HepG2 (cell line): Measurements from ENCODE around the gene BRSK2. TPM values are rescaled to one million over a fixed set of nuclear protein-coding genes. Genes with fewer than 3 reads are reported as not detected.

Source experiments
- ATAC-seq: fragments of 200-7000 bp; cut with Tn5 transposase; 3 replicates; pipeline ENCODE4 v1.9.1; 2020; ENCODE audit warnings: mild to moderate bottlenecking, moderate library complexity
- BruUV-seq: library from RNA; stranded (reverse); fragments of 400-500 nt; replicated peaks from 2 replicates; lab custom pipeline; 2021; lab: Mats Ljungman, UMichigan
- CTCF ChIA-PET: fragments of 300-600 bp; formaldehyde crosslinking; extraction: SDS; loops from one replicate; lab custom pipeline; 2021; ENCODE audit warnings: low total read pairs, inconsistent platforms, low intra/inter-chr PET ratio; lab: Yijun Ruan, JAX
- POLR2A ChIA-PET: fragments of 350-600 bp; sonication (Branson Sonifier 250); formaldehyde crosslinking; loops from one replicate; lab custom pipeline; 2020; ENCODE audit warnings: antibody characterized with exemption, inconsistent platforms; lab: Yijun Ruan, JAX
- DNase-seq: peaks from one replicate; pipeline ENCODE4 v3.0.0-alpha.2; 2015; ENCODE audit warnings: low spot score
- FAIRE-seq: peaks from 3 replicates; lab custom pipeline; 2011; peaks lifted over from hg19 to GRCh38; lab: Jason Lieb, UNC
- H2AFZ ChIP-seq: one replicate; pipeline ENCODE4 v1.6.1; 2011; ENCODE audit warnings: low read length, inconsistent platforms
- H3K27ac ChIP-seq: fragments of 300-600 bp; 3 replicates; pipeline ENCODE4 v1.8.0; 2011; ENCODE audit warnings: mixed run types, mild to moderate bottlenecking, mixed read lengths, low read length, inconsistent platforms; ENCODE audit not compliant: insufficient read depth; ENCODE audit errors: extremely low read length
- H3K27me3 ChIP-seq, 2 experiments: fragments of 200-600 bp in 1 of 2; 2 replicates in 1 of 2; 3 replicates in 1 of 2; pipeline versions ENCODE4 v1.6.0 to v1.8.0; 2011; ENCODE audit warnings: low read length in 2 of 2, mild to moderate bottlenecking in 2 of 2, moderate library complexity in 2 of 2, inconsistent platforms in 1 of 2; ENCODE audit not compliant: insufficient read depth in 2 of 2, control insufficient read depth in 1 of 2
- H3K36me3 ChIP-seq, 2 experiments: fragments of 200-600 bp in 1 of 2; replicated peaks in 1 of 2; 2 replicates in 1 of 2; 3 replicates in 1 of 2; pipeline versions ENCODE4 v1.5.1 to v1.8.0; 2011; ENCODE audit warnings: low read length in 2 of 2, inconsistent platforms in 1 of 2; ENCODE audit not compliant: insufficient read depth in 2 of 2, control insufficient read depth in 1 of 2
- H3K4me1 ChIP-seq: 2 replicates; pipeline ENCODE4 v1.5.1; 2012; ENCODE audit warnings: low read length, inconsistent platforms; ENCODE audit not compliant: insufficient read depth
- H3K4me2 ChIP-seq: 2 replicates; pipeline ENCODE4 v1.6.0; 2011; ENCODE audit warnings: low read depth, low read length, inconsistent platforms
- H3K4me3 ChIP-seq, 3 experiments: fragments of 200-600 bp in 1 of 3; sonication (generic), shearing (Covaris generic) in 1 of 3; replicated peaks in 1 of 3; 2 replicates each; pipeline ENCODE4 v1.5.1; 2011 to 2016; ENCODE audit warnings: low read length in 3 of 3, inconsistent platforms in 2 of 3, low read depth in 2 of 3, mild to moderate bottlenecking in 2 of 3, control low read depth in 1 of 3, mixed read lengths in 1 of 3; ENCODE audit not compliant: insufficient read depth in 1 of 3
- H3K79me2 ChIP-seq: one replicate; pipeline ENCODE4 v1.6.1; 2011; ENCODE audit warnings: low read length, inconsistent platforms; ENCODE audit not compliant: insufficient read depth
- H3K9ac ChIP-seq: 2 replicates; pipeline ENCODE4 v1.6.0; 2011; ENCODE audit warnings: mild to moderate bottlenecking, low read depth, low read length, inconsistent platforms; ENCODE audit not compliant: insufficient read depth
- H3K9me3 ChIP-seq: 2 replicates; pipeline ENCODE4 v1.5.1; 2012; ENCODE audit warnings: mild to moderate bottlenecking, low read length
- H4K20me1 ChIP-seq: 2 replicates; pipeline ENCODE4 v1.6.0; 2011; ENCODE audit warnings: inconsistent platforms, mild to moderate bottlenecking, low read length, moderate library complexity; ENCODE audit not compliant: insufficient read depth
- CHCHD3 ChIP-seq: sonication (generic); formaldehyde crosslinking; IDR thresholded peaks from 2 replicates; pipeline ENCODE4 v1.8.0; 2022; ENCODE audit warnings: mild to moderate bottlenecking, missing genetic modification reagents, moderate library complexity
- HMGXB4 ChIP-seq, 2 experiments: sonication (generic) in 1 of 2; formaldehyde crosslinking in 1 of 2; IDR thresholded peaks; 2 replicates each; pipeline versions ENCODE4 v1.4.0 to v1.6.1; 2018 to 2020; ENCODE audit warnings: missing genetic modification reagents in 2 of 2, borderline replicate concordance in 1 of 2, low read depth in 1 of 2, mild to moderate bottlenecking in 1 of 2, missing biosample characterization in 1 of 2
- KDM1A ChIP-seq: IDR thresholded peaks from 2 replicates; pipeline ENCODE4 v1.6.1; 2016; ENCODE audit warnings: missing compliant biosample characterization
- REXO4 ChIP-seq: sonication (generic); formaldehyde crosslinking; IDR thresholded peaks from 2 replicates; pipeline ENCODE4 v1.8.0; 2022; ENCODE audit warnings: missing genetic modification reagents, mild to moderate bottlenecking, borderline replicate concordance
- TBP ChIP-seq: sonication (generic); formaldehyde crosslinking; IDR thresholded peaks from 2 replicates; pipeline ENCODE4 v1.5.0; 2020; ENCODE audit warnings: missing genetic modification reagents
- ZBTB42 ChIP-seq: sonication (generic); formaldehyde crosslinking; IDR thresholded peaks from 2 replicates; pipeline ENCODE4 v1.5.0; 2020; ENCODE audit warnings: mild to moderate bottlenecking, missing genetic modification reagents
- ZFP36 ChIP-seq: fragments of 150-350 bp; IDR thresholded peaks from 2 replicates; pipeline ENCODE4 v1.6.1; 2018; ENCODE audit warnings: borderline replicate concordance, low read length, low read depth; ENCODE audit not compliant: partially characterized antibody
- ZNF160 ChIP-seq: sonication (generic); formaldehyde crosslinking; IDR thresholded peaks from 2 replicates; pipeline ENCODE4 v1.8.0; 2022; ENCODE audit warnings: mild to moderate bottlenecking, inconsistent platforms, missing genetic modification reagents
- ZNF326 ChIP-seq: sonication (generic); formaldehyde crosslinking; IDR thresholded peaks from 2 replicates; pipeline ENCODE4 v1.4.0; 2020; ENCODE audit warnings: missing genetic modification reagents, borderline replicate concordance
- ZNF383 ChIP-seq: sonication (generic); formaldehyde crosslinking; IDR thresholded peaks from 2 replicates; pipeline ENCODE4 v1.4.0; 2020; ENCODE audit warnings: missing genetic modification reagents, mild to moderate bottlenecking, borderline replicate concordance
- ZNF691 ChIP-seq: sonication (generic); formaldehyde crosslinking; IDR thresholded peaks from 2 replicates; pipeline ENCODE4 v1.4.0; 2020; ENCODE audit warnings: missing genetic modification reagents, low read depth, mild to moderate bottlenecking, borderline replicate concordance
- WGBS: methylation state at CpG from one replicate; pipeline ENCODE4 v1.1.6; 2017; ENCODE audit warnings: low lambda C conversion rate; 5-methylcytosine and 5-hydroxymethylcytosine counted together
- in situ Hi-C: cut with HindIII; loops from 2 replicates; pipeline ENCODE4 v1.10.0; 2017; ENCODE audit warnings: low pct_unique_long_range_greater_than_20kb; ENCODE audit not compliant: extremely low pct_ligation_motif_present
- intact Hi-C: fragments of 100-400 bp; cut with micrococcal nuclease; formaldehyde crosslinking; loops from one replicate; pipeline ENCODE4 v1.10.0; 2022; ENCODE audit not compliant: unreplicated experiment
- polyA plus RNA-seq, 8 experiments: library from polyadenylated mRNA; depleted of rRNA in 3 of 8; stranded (reverse) in 7 of 8; unstranded in 1 of 8; fragments of >200 nt; fragmentation: Illumina TruSeq in 4 of 8; extraction: Trizol in 4 of 8; gene quantifications; 2 replicates each; pipeline versions ENCODE4 v1.2.1 to v1.2.3, GENCODE V29; 2011 to 2016; ENCODE audit warnings: low read depth in 4 of 8, missing spikeins in 1 of 8, mixed read lengths in 1 of 8; ENCODE audit not compliant: insufficient read depth in 1 of 8
- total RNA-seq, 5 experiments: library from RNA; depleted of rRNA; stranded (reverse); fragments of >200 nt; fragmentation: Illumina TruSeq; extraction: Trizol; gene quantifications; 2 replicates each; pipeline ENCODE4 v1.2.3, GENCODE V29; 2016; ENCODE audit warnings: low read depth in 1 of 5

The BRSK2 gene
- total and polyA plus RNA-seq, 2 of the 13 experiments (the other 11 are each of a cell fraction or from before 2014, with no cell fraction given) = 0.74 to 1.1 TPM

- H3K27ac ChIP-seq = no peak overlapping the region
- 30% methylated on average over 21 of the region's 32 CpGs for WGBS
- no peaks in the 10 kb centered on the region for H4K20me1 ChIP-seq
- H2AFZ ChIP-seq = no peak overlapping the region
- H3K4me2 ChIP-seq = no peak overlapping the region
- in situ Hi-C loops = no loop called here
- POLR2A ChIA-PET = no interaction called here
- no peaks in the 10 kb centered on the region for H3K79me2 ChIP-seq
- peak; percentile 43 for ATAC-seq
- TF ChIP-seq TBP (CRISPR knock-in tag) (no peak), ZNF326 (no peak), ZBTB42 (CRISPR knock-in tag) (no peak), ZNF383 (CRISPR knock-in tag) (no peak), ZNF160 (no peak), CHCHD3 (CRISPR knock-in tag) (no peak), KDM1A (CRISPR knock-in tag) (no peak), REXO4 (CRISPR knock-in tag) (no peak), HMGXB4 (CRISPR knock-in tag; IDR thresholded peaks at IDR 0.05; ENCODE audit: borderline replicate concordance in 1 of 2, low read depth in 1 of 2) (no peak), ZNF691 (CRISPR knock-in tag) (no peak), ZFP36 (no peak)
- TF ChIP-seq, all 625 proteins: peak for 0
- peaks cover 20% of the 10 kb centered on the region for H3K4me1 ChIP-seq
- no peaks in the 10 kb centered on the region for H3K9me3 ChIP-seq
- intact Hi-C loops = no loop called here
- DNase-seq (no peak), FAIRE-seq (no peak)
- BruUV-seq = no TSS peak
- H3K4me3 ChIP-seq = no peak overlapping the region
- no peaks in the 10 kb centered on the region for H3K36me3 ChIP-seq
- H3K27me3 ChIP-seq = peaks cover 5 to 68% of the 10 kb centered on the region in 2 experiments; a peak in 4 of 5 replicates
- CTCF ChIA-PET = no interaction called here
- H3K9ac ChIP-seq = no peak overlapping the region
Measured at GRCh38 chr11:1353383-1354124, 36.2 kb upstream of the BRSK2 start.
